Body of pancreas (tissue), 4 donors: ENCODE measurements around the gene CLEC16A.

Experiments
- CTCF ChIP-seq, 7 experiments: fragments of 450-650 bp in 4 of 7; fragments of 200-600 bp in 3 of 7; sonication (generic) in 3 of 7; IDR thresholded peaks; one replicate each; pipeline ENCODE4 v1.5.1; 2016 to 2019; ENCODE audit warnings: antibody characterized with exemption in 7 of 7
- POLR2A ChIP-seq, 3 donors: fragments of 450-650 bp; IDR thresholded peaks; one replicate each; pipeline ENCODE4 v1.6.1; 2016; ENCODE audit warnings: antibody characterized with exemption in 3 of 3, mild to moderate bottlenecking in 2 of 3

- TF ChIP-seq CTCF (IDR thresholded peaks at IDR 0.05) (no peak), POLR2A (IDR thresholded peaks at IDR 0.05) (no peak)
Measured at GRCh38 chr16:10902999-10903398, 41.4 kb upstream of the CLEC16A start.
